Measurements from ENCODE around the gene DTYMK. TPM values are rescaled to one million over a fixed set of nuclear protein-coding genes. Genes with fewer than 3 reads are reported as not detected.

DTYMK gene
- polyA plus RNA-seq, 1 of the 3 experiments (the other 2 are of a cell fraction): 51.1 TPM

DNA sequence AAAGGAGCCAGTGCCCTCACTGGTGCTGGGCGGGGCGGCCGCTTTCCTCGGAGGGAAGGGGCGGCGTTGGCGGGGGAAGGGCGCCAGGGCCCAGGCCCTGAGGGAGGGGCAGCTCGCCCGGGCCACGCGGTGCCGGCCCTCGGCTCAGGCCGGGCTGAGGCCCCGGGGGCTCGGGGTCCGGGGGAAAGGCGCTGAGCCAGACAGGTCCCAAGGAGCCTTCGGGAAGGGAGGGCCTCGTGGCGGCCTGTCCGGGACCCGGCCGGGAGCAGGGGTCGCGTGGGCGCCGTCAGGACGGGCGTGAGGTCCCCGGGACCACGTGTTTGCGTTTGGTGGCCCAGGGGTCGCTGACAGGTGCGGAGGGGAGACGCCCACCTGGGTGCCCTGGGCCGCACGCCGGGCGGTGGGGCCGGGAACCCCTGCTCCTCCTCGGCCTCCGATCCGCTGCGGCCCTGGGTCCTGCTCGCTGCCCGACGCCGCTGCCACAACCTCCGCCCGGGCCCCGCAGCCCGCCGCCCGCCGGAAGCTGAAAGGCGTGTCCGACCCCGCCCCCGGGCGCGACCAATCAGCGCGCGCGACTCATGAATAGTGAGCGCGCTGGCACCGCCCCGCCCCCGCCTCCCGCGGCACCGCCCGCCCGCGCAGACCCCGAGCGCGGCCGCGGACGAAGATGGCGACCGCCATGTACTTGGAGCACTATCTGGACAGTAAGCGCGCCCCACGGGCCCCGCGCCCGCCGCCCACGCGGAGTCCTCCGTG, 15.0 kb upstream of the DTYMK start, which contains the start of gene ING5:
TSS of gene ING5 (plus strand) at position 641 of the 756 bp plus-strand sequence. CDS start at position 668, 27 bp downstream.
- Histone ChIP-seq H3K4me2 (peak within 1 kb of the TSS; percentile 100), H3K36me3 (replicated peaks in 1 of 2; ENCODE audit: control insufficient read depth in 1 of 2, insufficient read depth in 2 of 2, low read length in 1 of 2) (peaks cover 11 to 21% of the 10 kb centered on the region in 2 experiments), H4K20me1 (ENCODE audit: insufficient read depth) (peaks cover 8% of the 10 kb centered on the region; the same call in 1 of the 2 replicates), H3K4me3 (ENCODE audit: low read depth in 2 of 2, low read length in 1 of 2) (peak within 1 kb of the TSS; percentile 63 to 88), H2AFZ (ENCODE audit: low read depth) (peak within 1 kb of the TSS; percentile 74; the same call in 1 of the 2 replicates), H3K9ac (peak within 1 kb of the TSS; percentile 85), H3K27ac (ENCODE audit: low read depth in 2 of 2, low read length in 1 of 2) (peak within 1 kb of the TSS; percentile 83 to 86), H3K27me3 (ENCODE audit: insufficient read depth) (no peaks in the 10 kb centered on the region), H3K9me3 (no peaks in the 10 kb centered on the region), H3K79me2 (ENCODE audit: insufficient read depth) (peaks cover 26% of the 10 kb centered on the region; the same call in 1 of the 2 replicates), H3K9me2 (no peaks in the 10 kb centered on the region), H3F3A (replicated peaks; ENCODE audit: insufficient read depth) (peaks cover 12% of the 10 kb centered on the region), H3K4me1 (ENCODE audit: control insufficient read depth in 1 of 2, insufficient read depth in 2 of 2, low read depth in 1 of 2, low read length in 1 of 2) (peaks cover 0 to 11% of the 10 kb centered on the region in 2 experiments; a peak in 1 of 4 replicates)
- WGBS (ENCODE audit: low lambda C conversion rate): 0% methylated on average over 16 of the region's 96 CpGs
- peak; percentile 93 for DNase-seq
- ChIA-PET POLR2A (interaction anchor here (0.9 to 2.8 kb wide), 11 partner anchors 9 to 184 kb away, joined by 3 to 14 read pairs (median 5); partner anchors contain the start of genes D2HGDH and DTYMK), CTCF (interaction anchor here (1.0 to 4.9 kb wide), 18 partner anchors 11 to 210 kb away, joined by 3 to 58 read pairs (median 5); partner anchors contain the start of genes D2HGDH, DTYMK and RTP5)
- TF ChIP-seq CHD2 (IDR thresholded peaks at IDR 0.05; ENCODE audit: low read length, partially characterized antibody): peak; percentile 76
- TF ChIP-seq, protein P1, sequence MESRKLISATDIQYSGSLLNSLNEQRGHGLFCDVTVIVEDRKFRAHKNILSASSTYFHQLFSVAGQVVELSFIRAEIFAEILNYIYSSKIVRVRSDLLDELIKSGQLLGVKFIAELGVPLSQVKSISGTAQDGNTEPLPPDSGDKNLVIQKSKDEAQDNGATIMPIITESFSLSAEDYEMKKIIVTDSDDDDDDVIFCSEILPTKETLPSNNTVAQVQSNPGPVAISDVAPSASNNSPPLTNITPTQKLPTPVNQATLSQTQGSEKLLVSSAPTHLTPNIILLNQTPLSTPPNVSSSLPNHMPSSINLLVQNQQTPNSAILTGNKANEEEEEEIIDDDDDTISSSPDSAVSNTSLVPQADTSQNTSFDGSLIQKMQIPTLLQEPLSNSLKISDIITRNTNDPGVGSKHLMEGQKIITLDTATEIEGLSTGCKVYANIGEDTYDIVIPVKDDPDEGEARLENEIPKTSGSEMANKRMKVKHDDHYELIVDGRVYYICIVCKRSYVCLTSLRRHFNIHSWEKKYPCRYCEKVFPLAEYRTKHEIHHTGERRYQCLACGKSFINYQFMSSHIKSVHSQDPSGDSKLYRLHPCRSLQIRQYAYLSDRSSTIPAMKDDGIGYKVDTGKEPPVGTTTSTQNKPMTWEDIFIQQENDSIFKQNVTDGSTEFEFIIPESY (IDR thresholded peaks at IDR 0.05; ENCODE audit: borderline replicate concordance, low read depth): no peak
- TF ChIP-seq, protein P2, sequence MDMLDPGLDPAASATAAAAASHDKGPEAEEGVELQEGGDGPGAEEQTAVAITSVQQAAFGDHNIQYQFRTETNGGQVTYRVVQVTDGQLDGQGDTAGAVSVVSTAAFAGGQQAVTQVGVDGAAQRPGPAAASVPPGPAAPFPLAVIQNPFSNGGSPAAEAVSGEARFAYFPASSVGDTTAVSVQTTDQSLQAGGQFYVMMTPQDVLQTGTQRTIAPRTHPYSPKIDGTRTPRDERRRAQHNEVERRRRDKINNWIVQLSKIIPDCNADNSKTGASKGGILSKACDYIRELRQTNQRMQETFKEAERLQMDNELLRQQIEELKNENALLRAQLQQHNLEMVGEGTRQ (IDR thresholded peaks at IDR 0.05; ENCODE audit: borderline replicate concordance, low read depth, low read length): no peak
- no peak for TF ChIP-seq FOSL2 (IDR thresholded peaks at IDR 0.05; ENCODE audit: borderline replicate concordance, low read depth)
- TF ChIP-seq RAD21 (IDR thresholded peaks at IDR 0.05; ENCODE audit: low read length): no peak
- TF ChIP-seq, protein P3, sequence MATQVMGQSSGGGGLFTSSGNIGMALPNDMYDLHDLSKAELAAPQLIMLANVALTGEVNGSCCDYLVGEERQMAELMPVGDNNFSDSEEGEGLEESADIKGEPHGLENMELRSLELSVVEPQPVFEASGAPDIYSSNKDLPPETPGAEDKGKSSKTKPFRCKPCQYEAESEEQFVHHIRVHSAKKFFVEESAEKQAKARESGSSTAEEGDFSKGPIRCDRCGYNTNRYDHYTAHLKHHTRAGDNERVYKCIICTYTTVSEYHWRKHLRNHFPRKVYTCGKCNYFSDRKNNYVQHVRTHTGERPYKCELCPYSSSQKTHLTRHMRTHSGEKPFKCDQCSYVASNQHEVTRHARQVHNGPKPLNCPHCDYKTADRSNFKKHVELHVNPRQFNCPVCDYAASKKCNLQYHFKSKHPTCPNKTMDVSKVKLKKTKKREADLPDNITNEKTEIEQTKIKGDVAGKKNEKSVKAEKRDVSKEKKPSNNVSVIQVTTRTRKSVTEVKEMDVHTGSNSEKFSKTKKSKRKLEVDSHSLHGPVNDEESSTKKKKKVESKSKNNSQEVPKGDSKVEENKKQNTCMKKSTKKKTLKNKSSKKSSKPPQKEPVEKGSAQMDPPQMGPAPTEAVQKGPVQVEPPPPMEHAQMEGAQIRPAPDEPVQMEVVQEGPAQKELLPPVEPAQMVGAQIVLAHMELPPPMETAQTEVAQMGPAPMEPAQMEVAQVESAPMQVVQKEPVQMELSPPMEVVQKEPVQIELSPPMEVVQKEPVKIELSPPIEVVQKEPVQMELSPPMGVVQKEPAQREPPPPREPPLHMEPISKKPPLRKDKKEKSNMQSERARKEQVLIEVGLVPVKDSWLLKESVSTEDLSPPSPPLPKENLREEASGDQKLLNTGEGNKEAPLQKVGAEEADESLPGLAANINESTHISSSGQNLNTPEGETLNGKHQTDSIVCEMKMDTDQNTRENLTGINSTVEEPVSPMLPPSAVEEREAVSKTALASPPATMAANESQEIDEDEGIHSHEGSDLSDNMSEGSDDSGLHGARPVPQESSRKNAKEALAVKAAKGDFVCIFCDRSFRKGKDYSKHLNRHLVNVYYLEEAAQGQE (IDR thresholded peaks at IDR 0.05; ENCODE audit: low read depth, low read length): no peak
- peak; percentile 90 for TF ChIP-seq MXI1 (IDR thresholded peaks at IDR 0.05; ENCODE audit: low read depth, low read length)
- peak; percentile 61 for TF ChIP-seq NRF1 (IDR thresholded peaks at IDR 0.05; ENCODE audit: low read depth, low read length)
- TF ChIP-seq TEAD4 (IDR thresholded peaks at IDR 0.05; ENCODE audit: borderline replicate concordance, insufficient read depth): no peak
- no peak for TF ChIP-seq EP300 (IDR thresholded peaks at IDR 0.05; ENCODE audit: borderline replicate concordance in 1 of 2, low read depth in 1 of 2, low read length in 1 of 2)
- TF ChIP-seq YY1 (IDR thresholded peaks at IDR 0.05; ENCODE audit: low read depth): peak; percentile 70
- TF ChIP-seq, protein P4, sequence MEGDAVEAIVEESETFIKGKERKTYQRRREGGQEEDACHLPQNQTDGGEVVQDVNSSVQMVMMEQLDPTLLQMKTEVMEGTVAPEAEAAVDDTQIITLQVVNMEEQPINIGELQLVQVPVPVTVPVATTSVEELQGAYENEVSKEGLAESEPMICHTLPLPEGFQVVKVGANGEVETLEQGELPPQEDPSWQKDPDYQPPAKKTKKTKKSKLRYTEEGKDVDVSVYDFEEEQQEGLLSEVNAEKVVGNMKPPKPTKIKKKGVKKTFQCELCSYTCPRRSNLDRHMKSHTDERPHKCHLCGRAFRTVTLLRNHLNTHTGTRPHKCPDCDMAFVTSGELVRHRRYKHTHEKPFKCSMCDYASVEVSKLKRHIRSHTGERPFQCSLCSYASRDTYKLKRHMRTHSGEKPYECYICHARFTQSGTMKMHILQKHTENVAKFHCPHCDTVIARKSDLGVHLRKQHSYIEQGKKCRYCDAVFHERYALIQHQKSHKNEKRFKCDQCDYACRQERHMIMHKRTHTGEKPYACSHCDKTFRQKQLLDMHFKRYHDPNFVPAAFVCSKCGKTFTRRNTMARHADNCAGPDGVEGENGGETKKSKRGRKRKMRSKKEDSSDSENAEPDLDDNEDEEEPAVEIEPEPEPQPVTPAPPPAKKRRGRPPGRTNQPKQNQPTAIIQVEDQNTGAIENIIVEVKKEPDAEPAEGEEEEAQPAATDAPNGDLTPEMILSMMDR (IDR thresholded peaks at IDR 0.05): no peak
- TF ChIP-seq EZH2phosphoT487 (IDR thresholded peaks at IDR 0.05; ENCODE audit: borderline replicate concordance, low read depth): no peak
- TF ChIP-seq, protein P5, sequence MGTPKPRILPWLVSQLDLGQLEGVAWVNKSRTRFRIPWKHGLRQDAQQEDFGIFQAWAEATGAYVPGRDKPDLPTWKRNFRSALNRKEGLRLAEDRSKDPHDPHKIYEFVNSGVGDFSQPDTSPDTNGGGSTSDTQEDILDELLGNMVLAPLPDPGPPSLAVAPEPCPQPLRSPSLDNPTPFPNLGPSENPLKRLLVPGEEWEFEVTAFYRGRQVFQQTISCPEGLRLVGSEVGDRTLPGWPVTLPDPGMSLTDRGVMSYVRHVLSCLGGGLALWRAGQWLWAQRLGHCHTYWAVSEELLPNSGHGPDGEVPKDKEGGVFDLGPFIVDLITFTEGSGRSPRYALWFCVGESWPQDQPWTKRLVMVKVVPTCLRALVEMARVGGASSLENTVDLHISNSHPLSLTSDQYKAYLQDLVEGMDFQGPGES (IDR thresholded peaks at IDR 0.05; ENCODE audit: low read depth, low read length): no peak
- no peak; the same call in 1 of the 2 replicates for TF ChIP-seq SIN3A (IDR thresholded peaks at IDR 0.05; ENCODE audit: borderline replicate concordance, low read depth, low read length)
- TF ChIP-seq MEF2A (IDR thresholded peaks at IDR 0.05; ENCODE audit: borderline replicate concordance, low read depth): no peak
- TF ChIP-seq GATA2 (CRISPR knock-in tag; IDR thresholded peaks at IDR 0.05): no peak
- no peak for TF ChIP-seq TCF12 (IDR thresholded peaks at IDR 0.05)
- TF ChIP-seq JUND (IDR thresholded peaks at IDR 0.05): no peak
- TF ChIP-seq SMC3 (IDR thresholded peaks at IDR 0.05; ENCODE audit: low read depth, low read length): peak; percentile 34; the same call in 1 of the 2 replicates
- no peak for TF ChIP-seq RXRA (IDR thresholded peaks at IDR 0.05; ENCODE audit: borderline replicate concordance, low read depth)
- TF ChIP-seq RFX5 (IDR thresholded peaks at IDR 0.05; ENCODE audit: low read length): no peak
